WTC11 (cell line): ENCODE measurements around the gene SLC27A5. TPM values are rescaled to one million over a fixed set of nuclear protein-coding genes. Genes with fewer than 3 reads are reported as not detected.

Experiments used
- ATAC-seq: fragments of 200-7000 bp; cut with Tn5 transposase; 2 replicates; pipeline ENCODE4 v1.10.0; 2021; ENCODE audit warnings: mild to moderate bottlenecking, moderate library complexity
- CTCF ChIA-PET: fragments of 300-600 bp; sonication (Branson Sonifier 250); formaldehyde crosslinking; loops from one replicate; lab custom pipeline; 2021; ENCODE audit warnings: antibody characterized with exemption; lab: Charles Lee
- POLR2A ChIA-PET: fragments of 350-600 bp; sonication (Branson Sonifier 250); formaldehyde crosslinking; loops from one replicate; lab custom pipeline; 2021; ENCODE audit warnings: antibody characterized with exemption; lab: Charles Lee
- DNase-seq: peaks from one replicate; pipeline ENCODE4 v3.0.0; 2021; ENCODE audit warnings: low spot score
- H3K27ac Mint-ChIP-seq: 2 replicates; pipeline ENCODE4 v1.8.0; 2021; ENCODE audit warnings: mixed read lengths
- H3K27me3 Mint-ChIP-seq: 2 replicates; pipeline ENCODE4 v1.8.0; 2021; ENCODE audit warnings: low read depth, mild to moderate bottlenecking, moderate library complexity, mixed read lengths
- H3K36me3 Mint-ChIP-seq: 2 replicates; pipeline ENCODE4 v1.8.0; 2021; ENCODE audit warnings: mixed read lengths
- H3K4me1 Mint-ChIP-seq: 2 replicates; pipeline ENCODE4 v1.8.0; 2022; ENCODE audit warnings: mixed read lengths
- H3K4me3 Mint-ChIP-seq: 2 replicates; pipeline ENCODE4 v1.8.0; 2021; ENCODE audit warnings: mild to moderate bottlenecking, moderate library complexity, mixed read lengths
- H3K9me3 Mint-ChIP-seq: 2 replicates; pipeline ENCODE4 v1.8.0; 2021; ENCODE audit warnings: mixed read lengths
- CTCF ChIP-seq: fragments of 200-600 bp; IDR thresholded peaks from 2 replicates; pipeline ENCODE4 v1.8.0; 2022; ENCODE audit warnings: antibody characterized with exemption
- E2F4 ChIP-seq: sonication (generic); formaldehyde crosslinking; IDR thresholded peaks from 2 replicates; pipeline ENCODE4 v1.8.1; 2022; ENCODE audit warnings: low read depth, mild to moderate bottlenecking, moderate library complexity, missing genetic modification reagents, borderline replicate concordance
- JAZF1 ChIP-seq: fragments of 250-450 bp; sonication (Bioruptor Pico); IDR thresholded peaks from 2 replicates; pipeline ENCODE4 v1.9.0; 2021; ENCODE audit warnings: moderate library complexity, mild to moderate bottlenecking, inconsistent platforms
- MAX ChIP-seq: sonication (generic); formaldehyde crosslinking; IDR thresholded peaks from 2 replicates; pipeline ENCODE4 v1.8.0; 2022; ENCODE audit warnings: mild to moderate bottlenecking, missing genetic modification reagents
- MYBL2 ChIP-seq: sonication (generic); formaldehyde crosslinking; IDR thresholded peaks from 2 replicates; pipeline ENCODE4 v1.8.1; 2023; ENCODE audit warnings: mild to moderate bottlenecking, moderate library complexity, missing genetic modification reagents
- NFE2L1 ChIP-seq: sonication (generic); formaldehyde crosslinking; IDR thresholded peaks from 2 replicates; pipeline ENCODE4 v1.8.1; 2023; ENCODE audit warnings: missing genetic modification reagents
- NR1H2 ChIP-seq: sonication (generic); formaldehyde crosslinking; IDR thresholded peaks from 2 replicates; pipeline ENCODE4 v1.9.0; 2021; ENCODE audit warnings: mild to moderate bottlenecking, moderate library complexity, missing genetic modification reagents
- RELA ChIP-seq: sonication (generic); formaldehyde crosslinking; IDR thresholded peaks from 2 replicates; pipeline ENCODE4 v1.8.1; 2022; ENCODE audit warnings: missing genetic modification reagents, mild to moderate bottlenecking, borderline replicate concordance
- SMAD4 ChIP-seq: sonication (generic); formaldehyde crosslinking; IDR thresholded peaks from 2 replicates; pipeline ENCODE4 v1.8.0; 2022; ENCODE audit warnings: mild to moderate bottlenecking, missing genetic modification reagents
- ZNF317 ChIP-seq: sonication (generic); formaldehyde crosslinking; IDR thresholded peaks from 2 replicates; pipeline ENCODE4 v1.8.1; 2023; ENCODE audit warnings: low read depth, mild to moderate bottlenecking, moderate library complexity, missing genetic modification reagents, borderline replicate concordance
- ZNF425 ChIP-seq: fragments of 250-450 bp; sonication (Bioruptor Pico); conservative IDR thresholded peaks from 2 replicates; pipeline ENCODE4 v1.9.0; 2021; ENCODE audit warnings: mild to moderate bottlenecking
- ZNF512 ChIP-seq: sonication (generic); formaldehyde crosslinking; IDR thresholded peaks from 2 replicates; pipeline ENCODE4 v1.8.1; 2022; ENCODE audit warnings: missing genetic modification reagents, borderline replicate concordance
- total RNA-seq: library from RNA; stranded (reverse); gene quantifications from 3 replicates; pipeline ENCODE4 v1.2.3, GENCODE V29; 2021
- TF ChIP-seq, protein P1 (sequence below): sonication (generic); formaldehyde crosslinking; IDR thresholded peaks from 2 replicates; pipeline ENCODE4 v1.8.1; 2023; ENCODE audit warnings: mild to moderate bottlenecking, missing genetic modification reagents, borderline replicate concordance
- TF ChIP-seq, protein P2 (sequence below): fragments of 250-450 bp; sonication (Bioruptor Pico); IDR thresholded peaks from 2 replicates; pipeline ENCODE4 v1.8.0; 2021; ENCODE audit warnings: mild to moderate bottlenecking
- TF ChIP-seq, protein P3 (sequence below): sonication (generic); formaldehyde crosslinking; IDR thresholded peaks from 2 replicates; pipeline ENCODE4 v1.8.1; 2023; ENCODE audit warnings: mild to moderate bottlenecking, missing genetic modification reagents
- TF ChIP-seq, protein P4 (sequence below): sonication (generic); formaldehyde crosslinking; IDR thresholded peaks from 2 replicates; pipeline ENCODE4 v1.8.0; 2022; ENCODE audit warnings: mild to moderate bottlenecking, missing genetic modification reagents

The SLC27A5 gene
- total RNA-seq, 1 experiment from 2014 or later, result 21.9 TPM

DNA sequence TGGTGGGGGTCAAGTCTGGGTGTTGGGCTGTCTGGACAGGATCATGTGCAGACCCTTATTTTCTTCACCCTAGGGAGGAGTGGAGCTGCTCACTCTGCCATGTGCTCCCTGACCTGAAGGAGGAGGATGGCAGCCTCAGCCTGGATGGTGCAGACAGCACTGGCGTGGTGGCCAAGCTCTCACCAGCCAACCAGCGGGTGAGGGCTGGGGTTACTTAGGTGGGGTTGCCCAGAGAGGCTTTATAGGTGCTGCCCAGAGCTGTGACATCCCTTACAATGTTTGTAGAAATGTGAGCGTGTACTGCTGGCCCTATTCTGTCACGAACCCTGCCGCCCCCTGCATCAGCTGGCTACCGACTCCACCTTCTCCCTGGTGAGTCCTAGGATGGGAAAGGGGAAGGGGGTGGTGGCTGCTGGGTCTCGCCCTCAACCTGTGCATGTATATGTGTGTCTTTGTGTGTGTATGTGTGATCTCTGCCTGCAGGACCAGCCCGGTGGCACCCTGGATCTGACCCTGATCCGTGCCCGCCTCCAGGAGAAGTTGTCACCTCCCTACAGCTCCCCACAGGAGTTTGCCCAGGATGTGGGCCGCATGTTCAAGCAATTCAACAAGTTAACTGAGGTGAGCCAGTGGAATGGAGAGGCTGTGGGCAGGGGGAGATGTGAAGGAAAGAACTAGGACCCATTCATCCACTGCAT, 38.0 kb upstream of the SLC27A5 start:
- ChIA-PET POLR2A (interaction anchor here (0.9 kb wide), 1 partner anchor 30 kb away, joined by 4 read pairs; the partner anchor contains the start of gene ZBTB45), CTCF (no interaction called here)
- no peaks in the 10 kb centered on the region for H3K9me3 Mint-ChIP-seq
- H3K4me3 Mint-ChIP-seq, result no peak overlapping the region
- H3K36me3 Mint-ChIP-seq, result peaks cover 78% of the 10 kb centered on the region
- H3K4me1 Mint-ChIP-seq, result peaks cover 23% of the 10 kb centered on the region
- TF ChIP-seq ZNF425 (CRISPR knock-in tag) (no peak), NR1H2 (no peak)
- DNase-seq (no peak), ATAC-seq (no peak)
- no peak overlapping the region for H3K27ac Mint-ChIP-seq
- peaks cover 2% of the 10 kb centered on the region for H3K27me3 Mint-ChIP-seq

DNA sequence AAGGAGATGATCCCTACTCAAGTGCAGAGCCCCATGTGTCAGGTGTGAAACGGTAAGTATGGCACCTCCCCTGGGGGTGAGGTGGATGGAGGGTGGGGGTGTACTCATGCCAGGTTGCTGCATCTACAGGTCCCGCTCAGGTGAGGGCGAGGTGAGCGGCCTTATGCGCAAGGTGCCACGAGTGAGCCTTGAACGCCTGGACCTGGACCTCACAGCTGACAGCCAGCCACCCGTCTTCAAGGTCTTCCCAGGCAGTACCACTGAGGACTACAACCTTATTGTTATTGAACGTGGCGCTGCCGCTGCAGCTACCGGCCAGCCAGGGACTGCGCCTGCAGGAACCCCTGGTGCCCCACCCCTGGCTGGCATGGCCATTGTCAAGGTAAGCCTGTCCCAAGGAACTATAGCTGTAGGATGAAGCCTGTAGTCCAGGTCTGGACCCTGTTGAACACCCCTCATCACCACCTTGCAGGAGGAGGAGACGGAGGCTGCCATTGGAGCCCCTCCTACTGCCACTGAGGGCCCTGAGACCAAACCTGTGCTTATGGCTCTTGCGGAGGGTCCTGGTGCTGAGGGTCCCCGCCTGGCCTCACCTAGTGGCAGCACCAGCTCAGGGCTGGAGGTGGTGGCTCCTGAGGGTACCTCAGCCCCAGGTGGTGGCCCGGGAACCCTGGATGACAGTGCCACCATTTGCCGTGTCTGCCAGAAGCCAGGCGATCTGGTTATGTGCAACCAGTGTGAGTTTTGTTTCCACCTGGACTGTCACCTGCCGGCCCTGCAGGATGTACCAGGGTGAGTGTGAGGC, 37.3 kb upstream of the SLC27A5 start:
- Mint-ChIP-seq H3K9me3 (no peaks in the 10 kb centered on the region), H3K27me3 (peaks cover 2% of the 10 kb centered on the region; the same call in 1 of the 2 replicates), H3K36me3 (peaks cover 78% of the 10 kb centered on the region), H3K27ac (no peak overlapping the region), H3K4me3 (no peak overlapping the region), H3K4me1 (peaks cover 20% of the 10 kb centered on the region)
- ChIA-PET POLR2A (interaction anchor here (0.9 to 2.2 kb wide), 2 partner anchors 29 kb away, joined by 4 to 7 read pairs; partner anchors contain the start of gene ZBTB45), CTCF (no interaction called here)
- no peak for ATAC-seq
- no peak for DNase-seq
- TF ChIP-seq RELA (CRISPR knock-in tag) (no peak), JAZF1 (CRISPR knock-in tag) (no peak), CTCF (no peak), SMAD4 (CRISPR knock-in tag) (no peak), E2F4 (no peak), ZNF317 (CRISPR knock-in tag) (no peak), MYBL2 (CRISPR knock-in tag) (no peak), MAX (no peak), ZNF512 (CRISPR knock-in tag) (no peak), NFE2L1 (CRISPR knock-in tag) (no peak)
- TF ChIP-seq, protein P1, sequence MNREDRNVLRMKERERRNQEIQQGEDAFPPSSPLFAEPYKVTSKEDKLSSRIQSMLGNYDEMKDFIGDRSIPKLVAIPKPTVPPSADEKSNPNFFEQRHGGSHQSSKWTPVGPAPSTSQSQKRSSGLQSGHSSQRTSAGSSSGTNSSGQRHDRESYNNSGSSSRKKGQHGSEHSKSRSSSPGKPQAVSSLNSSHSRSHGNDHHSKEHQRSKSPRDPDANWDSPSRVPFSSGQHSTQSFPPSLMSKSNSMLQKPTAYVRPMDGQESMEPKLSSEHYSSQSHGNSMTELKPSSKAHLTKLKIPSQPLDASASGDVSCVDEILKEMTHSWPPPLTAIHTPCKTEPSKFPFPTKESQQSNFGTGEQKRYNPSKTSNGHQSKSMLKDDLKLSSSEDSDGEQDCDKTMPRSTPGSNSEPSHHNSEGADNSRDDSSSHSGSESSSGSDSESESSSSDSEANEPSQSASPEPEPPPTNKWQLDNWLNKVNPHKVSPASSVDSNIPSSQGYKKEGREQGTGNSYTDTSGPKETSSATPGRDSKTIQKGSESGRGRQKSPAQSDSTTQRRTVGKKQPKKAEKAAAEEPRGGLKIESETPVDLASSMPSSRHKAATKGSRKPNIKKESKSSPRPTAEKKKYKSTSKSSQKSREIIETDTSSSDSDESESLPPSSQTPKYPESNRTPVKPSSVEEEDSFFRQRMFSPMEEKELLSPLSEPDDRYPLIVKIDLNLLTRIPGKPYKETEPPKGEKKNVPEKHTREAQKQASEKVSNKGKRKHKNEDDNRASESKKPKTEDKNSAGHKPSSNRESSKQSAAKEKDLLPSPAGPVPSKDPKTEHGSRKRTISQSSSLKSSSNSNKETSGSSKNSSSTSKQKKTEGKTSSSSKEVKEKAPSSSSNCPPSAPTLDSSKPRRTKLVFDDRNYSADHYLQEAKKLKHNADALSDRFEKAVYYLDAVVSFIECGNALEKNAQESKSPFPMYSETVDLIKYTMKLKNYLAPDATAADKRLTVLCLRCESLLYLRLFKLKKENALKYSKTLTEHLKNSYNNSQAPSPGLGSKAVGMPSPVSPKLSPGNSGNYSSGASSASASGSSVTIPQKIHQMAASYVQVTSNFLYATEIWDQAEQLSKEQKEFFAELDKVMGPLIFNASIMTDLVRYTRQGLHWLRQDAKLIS (CRISPR knock-in tag), result no peak
- TF ChIP-seq, protein P2, sequence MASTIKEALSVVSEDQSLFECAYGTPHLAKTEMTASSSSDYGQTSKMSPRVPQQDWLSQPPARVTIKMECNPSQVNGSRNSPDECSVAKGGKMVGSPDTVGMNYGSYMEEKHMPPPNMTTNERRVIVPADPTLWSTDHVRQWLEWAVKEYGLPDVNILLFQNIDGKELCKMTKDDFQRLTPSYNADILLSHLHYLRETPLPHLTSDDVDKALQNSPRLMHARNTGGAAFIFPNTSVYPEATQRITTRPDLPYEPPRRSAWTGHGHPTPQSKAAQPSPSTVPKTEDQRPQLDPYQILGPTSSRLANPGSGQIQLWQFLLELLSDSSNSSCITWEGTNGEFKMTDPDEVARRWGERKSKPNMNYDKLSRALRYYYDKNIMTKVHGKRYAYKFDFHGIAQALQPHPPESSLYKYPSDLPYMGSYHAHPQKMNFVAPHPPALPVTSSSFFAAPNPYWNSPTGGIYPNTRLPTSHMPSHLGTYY (CRISPR knock-in tag), result no peak
- TF ChIP-seq, protein P3, sequence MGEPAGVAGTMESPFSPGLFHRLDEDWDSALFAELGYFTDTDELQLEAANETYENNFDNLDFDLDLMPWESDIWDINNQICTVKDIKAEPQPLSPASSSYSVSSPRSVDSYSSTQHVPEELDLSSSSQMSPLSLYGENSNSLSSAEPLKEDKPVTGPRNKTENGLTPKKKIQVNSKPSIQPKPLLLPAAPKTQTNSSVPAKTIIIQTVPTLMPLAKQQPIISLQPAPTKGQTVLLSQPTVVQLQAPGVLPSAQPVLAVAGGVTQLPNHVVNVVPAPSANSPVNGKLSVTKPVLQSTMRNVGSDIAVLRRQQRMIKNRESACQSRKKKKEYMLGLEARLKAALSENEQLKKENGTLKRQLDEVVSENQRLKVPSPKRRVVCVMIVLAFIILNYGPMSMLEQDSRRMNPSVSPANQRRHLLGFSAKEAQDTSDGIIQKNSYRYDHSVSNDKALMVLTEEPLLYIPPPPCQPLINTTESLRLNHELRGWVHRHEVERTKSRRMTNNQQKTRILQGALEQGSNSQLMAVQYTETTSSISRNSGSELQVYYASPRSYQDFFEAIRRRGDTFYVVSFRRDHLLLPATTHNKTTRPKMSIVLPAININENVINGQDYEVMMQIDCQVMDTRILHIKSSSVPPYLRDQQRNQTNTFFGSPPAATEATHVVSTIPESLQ, result no peak
- TF ChIP-seq, protein P4, sequence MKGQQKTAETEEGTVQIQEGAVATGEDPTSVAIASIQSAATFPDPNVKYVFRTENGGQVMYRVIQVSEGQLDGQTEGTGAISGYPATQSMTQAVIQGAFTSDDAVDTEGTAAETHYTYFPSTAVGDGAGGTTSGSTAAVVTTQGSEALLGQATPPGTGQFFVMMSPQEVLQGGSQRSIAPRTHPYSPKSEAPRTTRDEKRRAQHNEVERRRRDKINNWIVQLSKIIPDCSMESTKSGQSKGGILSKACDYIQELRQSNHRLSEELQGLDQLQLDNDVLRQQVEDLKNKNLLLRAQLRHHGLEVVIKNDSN (CRISPR knock-in tag), result no peak
